ENCODE results near the gene ZPBP2. TPM values are rescaled to one million over a fixed set of nuclear protein-coding genes. Genes with fewer than 3 reads are reported as not detected.

ZPBP2 gene
- polyA plus RNA-seq, 4 donors = not detected

- FAIRE-seq (no peak), DNase-seq (peak; percentile 62 to 83)
- WGBS, 3 donors = 53 to 62% (median 53%) methylated on average over 18 to 19 of the region's 19 CpGs
- Histone ChIP-seq H3K36me3 (ENCODE audit: control insufficient read depth in 3 of 3, insufficient read depth in 2 of 3, low read depth in 1 of 3, low read length in 3 of 3) (peaks cover 7 to 69% (median 18%) of the 10 kb centered on the region in 3 donors), H3K4me1 (ENCODE audit: control insufficient read depth in 3 of 3, insufficient read depth in 2 of 3, low read depth in 1 of 3, low read length in 2 of 3) (peaks cover 0 to 74% (median 14%) of the 10 kb centered on the region in 3 donors), H3K27me3 (ENCODE audit: control insufficient read depth in 3 of 3, insufficient read depth in 3 of 3, low read length in 3 of 3) (no peaks in the 10 kb centered on the region), H3K27ac (ENCODE audit: low read depth in 1 of 3, low read length in 2 of 3) (peak overlapping the region; percentile 24 to 92 (median 74)), H3K4me3 (ENCODE audit: low read depth in 1 of 3, low read length in 3 of 3) (no peak overlapping the region), H3K9me3 (ENCODE audit: control insufficient read depth in 2 of 2, insufficient read depth in 1 of 2, low read depth in 1 of 2, low read length in 1 of 2) (peaks cover 0 to 31% of the 10 kb centered on the region in 2 donors)
These were observed 52.5 kb downstream of the ZPBP2 start for GRCh38 chr17:39920218-39921210.

GRCh38 chr17:39921323-39921722 lies 53.3 kb downstream of the ZPBP2 start:
- DNase-seq (peak in 1 of 2 donors; percentile 17), FAIRE-seq (no peak)
- H3K27ac ChIP-seq (ENCODE audit: low read depth in 1 of 3, low read length in 2 of 3) = peak overlapping the region; percentile 22 to 92 (median 74)
- WGBS, 3 donors = 54 to 73% (median 61%) methylated on average over 5 of the region's 5 CpGs
- H3K36me3 ChIP-seq (ENCODE audit: control insufficient read depth in 3 of 3, insufficient read depth in 2 of 3, low read depth in 1 of 3, low read length in 3 of 3) = peaks cover 7 to 72% (median 18%) of the 10 kb centered on the region in 3 donors
- H3K4me1 ChIP-seq (ENCODE audit: control insufficient read depth in 3 of 3, insufficient read depth in 2 of 3, low read depth in 1 of 3, low read length in 2 of 3) = peaks cover 3 to 82% (median 14%) of the 10 kb centered on the region in 3 donors
- no peaks in the 10 kb centered on the region for H3K27me3 ChIP-seq (ENCODE audit: control insufficient read depth in 3 of 3, insufficient read depth in 3 of 3, low read length in 3 of 3)
- no peak overlapping the region for H3K4me3 ChIP-seq (ENCODE audit: low read depth in 1 of 3, low read length in 3 of 3)
- peaks cover 0 to 23% of the 10 kb centered on the region in 2 donors for H3K9me3 ChIP-seq (ENCODE audit: control insufficient read depth in 2 of 2, insufficient read depth in 1 of 2, low read depth in 1 of 2, low read length in 1 of 2)

- Histone ChIP-seq H3K27ac (ENCODE audit: low read depth in 1 of 3, low read length in 2 of 3) (peak overlapping the region in 1 of 3 donors; percentile 92), H3K4me1 (ENCODE audit: control insufficient read depth in 3 of 3, insufficient read depth in 2 of 3, low read depth in 1 of 3, low read length in 2 of 3) (peaks cover 3 to 77% (median 14%) of the 10 kb centered on the region in 3 donors), H3K36me3 (ENCODE audit: control insufficient read depth in 3 of 3, insufficient read depth in 2 of 3, low read depth in 1 of 3, low read length in 3 of 3) (peaks cover 7 to 70% (median 18%) of the 10 kb centered on the region in 3 donors), H3K9me3 (ENCODE audit: control insufficient read depth in 2 of 2, insufficient read depth in 1 of 2, low read depth in 1 of 2, low read length in 1 of 2) (peaks cover 0 to 16% of the 10 kb centered on the region in 2 donors), H3K27me3 (ENCODE audit: control insufficient read depth in 3 of 3, insufficient read depth in 3 of 3, low read length in 3 of 3) (no peaks in the 10 kb centered on the region), H3K4me3 (ENCODE audit: low read depth in 1 of 3, low read length in 3 of 3) (no peak overlapping the region)
- DNase-seq (no peak), FAIRE-seq (no peak)
- WGBS, 3 donors = 90 to 91% (median 91%) methylated on average over 6 of the region's 6 CpGs
These were observed 54.0 kb downstream of the ZPBP2 start for GRCh38 chr17:39922006-39922405.

- Histone ChIP-seq H3K4me3 (ENCODE audit: low read depth in 1 of 3, low read length in 3 of 3) (no peak overlapping the region), H3K4me1 (ENCODE audit: control insufficient read depth in 3 of 3, insufficient read depth in 2 of 3, low read depth in 1 of 3, low read length in 2 of 3) (peaks cover 3 to 72% (median 14%) of the 10 kb centered on the region in 3 donors), H3K9me3 (ENCODE audit: control insufficient read depth in 2 of 2, insufficient read depth in 1 of 2, low read depth in 1 of 2, low read length in 1 of 2) (peaks cover 0 to 5% of the 10 kb centered on the region in 2 donors), H3K36me3 (ENCODE audit: control insufficient read depth in 3 of 3, insufficient read depth in 2 of 3, low read depth in 1 of 3, low read length in 3 of 3) (peaks cover 7 to 64% (median 18%) of the 10 kb centered on the region in 3 donors), H3K27me3 (ENCODE audit: control insufficient read depth in 3 of 3, insufficient read depth in 3 of 3, low read length in 3 of 3) (no peaks in the 10 kb centered on the region), H3K27ac (ENCODE audit: low read depth in 1 of 3, low read length in 2 of 3) (no peak overlapping the region)
- DNase-seq = no peak
- FAIRE-seq = no peak
- 92 to 95% (median 94%) methylated on average over 6 of the region's 6 CpGs for WGBS, 3 donors
These were observed 55.2 kb downstream of the ZPBP2 start for GRCh38 chr17:39923230-39923629.

- Histone ChIP-seq H3K9me3 (ENCODE audit: control insufficient read depth in 2 of 2, insufficient read depth in 1 of 2, low read depth in 1 of 2, low read length in 1 of 2) (peaks cover 0 to 2% of the 10 kb centered on the region in 2 donors), H3K4me3 (ENCODE audit: low read depth in 1 of 3, low read length in 3 of 3) (no peak overlapping the region), H3K36me3 (ENCODE audit: control insufficient read depth in 3 of 3, insufficient read depth in 2 of 3, low read depth in 1 of 3, low read length in 3 of 3) (peaks cover 7 to 61% (median 18%) of the 10 kb centered on the region in 3 donors), H3K27ac (ENCODE audit: low read depth in 1 of 3, low read length in 2 of 3) (peak overlapping the region in 2 of 3 donors; percentile 17 to 18), H3K27me3 (ENCODE audit: control insufficient read depth in 3 of 3, insufficient read depth in 3 of 3, low read length in 3 of 3) (no peaks in the 10 kb centered on the region), H3K4me1 (ENCODE audit: control insufficient read depth in 3 of 3, insufficient read depth in 2 of 3, low read depth in 1 of 3, low read length in 2 of 3) (peaks cover 3 to 77% (median 14%) of the 10 kb centered on the region in 3 donors)
- DNase-seq (peak in 1 of 2 donors; percentile 41), FAIRE-seq (no peak)
- 61 to 67% (median 63%) methylated on average over 17 of the region's 17 CpGs for WGBS, 3 donors
These were observed 56.1 kb downstream of the ZPBP2 start for GRCh38 chr17:39923836-39924690.

- H3K36me3 ChIP-seq (ENCODE audit: control insufficient read depth in 3 of 3, insufficient read depth in 2 of 3, low read depth in 1 of 3, low read length in 3 of 3) = peaks cover 7 to 57% (median 18%) of the 10 kb centered on the region in 3 donors
- FAIRE-seq (no peak), DNase-seq (no peak)
- H3K4me1 ChIP-seq (ENCODE audit: control insufficient read depth in 3 of 3, insufficient read depth in 2 of 3, low read depth in 1 of 3, low read length in 2 of 3) = peaks cover 3 to 74% (median 14%) of the 10 kb centered on the region in 3 donors
- no peaks in the 10 kb centered on the region for H3K27me3 ChIP-seq (ENCODE audit: control insufficient read depth in 3 of 3, insufficient read depth in 3 of 3, low read length in 3 of 3)
- H3K4me3 ChIP-seq (ENCODE audit: low read depth in 1 of 3, low read length in 3 of 3) = no peak overlapping the region
- H3K9me3 ChIP-seq (ENCODE audit: control insufficient read depth in 2 of 2, insufficient read depth in 1 of 2, low read depth in 1 of 2, low read length in 1 of 2) = no peaks in the 10 kb centered on the region
- WGBS, 3 donors = 54 to 59% (median 57%) methylated on average over 3 of the region's 3 CpGs
- peak overlapping the region in 2 of 3 donors; percentile 17 to 18 for H3K27ac ChIP-seq (ENCODE audit: low read depth in 1 of 3, low read length in 2 of 3)
These were observed 56.7 kb downstream of the ZPBP2 start for GRCh38 chr17:39924691-39925055.

GRCh38 chr17:39925282-39926134 lies 57.5 kb downstream of the ZPBP2 start:
- peaks cover 4 to 52% (median 18%) of the 10 kb centered on the region in 3 donors for H3K36me3 ChIP-seq (ENCODE audit: control insufficient read depth in 3 of 3, insufficient read depth in 2 of 3, low read depth in 1 of 3, low read length in 3 of 3)
- no peaks in the 10 kb centered on the region for H3K27me3 ChIP-seq (ENCODE audit: control insufficient read depth in 3 of 3, insufficient read depth in 3 of 3, low read length in 3 of 3)
- FAIRE-seq (no peak), DNase-seq (no peak)
- WGBS, 3 donors = 68 to 74% (median 72%) methylated on average over 11 of the region's 11 CpGs
- H3K4me1 ChIP-seq (ENCODE audit: control insufficient read depth in 3 of 3, insufficient read depth in 2 of 3, low read depth in 1 of 3, low read length in 2 of 3) = peaks cover 3 to 66% (median 12%) of the 10 kb centered on the region in 3 donors
- H3K4me3 ChIP-seq (ENCODE audit: low read depth in 1 of 3, low read length in 3 of 3) = peak overlapping the region in 2 of 3 donors; percentile 89 to 93
- H3K9me3 ChIP-seq (ENCODE audit: control insufficient read depth in 2 of 2, insufficient read depth in 1 of 2, low read depth in 1 of 2, low read length in 1 of 2) = no peaks in the 10 kb centered on the region
- peak overlapping the region; percentile 5 to 89 (median 89) for H3K27ac ChIP-seq (ENCODE audit: low read depth in 1 of 3, low read length in 2 of 3)

Measured in small intestine (tissue), 7 donors.